GM12878 (cell line): Measurements from ENCODE around the gene EGFL8. TPM values are rescaled to one million over a fixed set of nuclear protein-coding genes. Genes with fewer than 3 reads are reported as not detected.

Source experiments
- ATAC-seq: fragments of 200-7000 bp; cut with Tn5 transposase; 3 replicates; pipeline ENCODE4 v1.9.1; 2020; ENCODE audit warnings: mild to moderate bottlenecking, moderate library complexity
- BruUV-seq: library from RNA; stranded (reverse); fragments of 400-500 nt; replicated peaks from 2 replicates; lab custom pipeline; 2021; lab: Mats Ljungman, UMichigan
- CTCF ChIA-PET: fragments of 300-600 bp; sonication (Branson Sonifier 250); formaldehyde crosslinking; extraction: SDS; loops from one replicate; lab custom pipeline; 2021; ENCODE audit warnings: inconsistent platforms; lab: Yijun Ruan, JAX
- POLR2A ChIA-PET: fragments of 350-600 bp; formaldehyde crosslinking; extraction: SDS; loops from one replicate; lab custom pipeline; 2021; ENCODE audit warnings: inconsistent platforms; lab: Charles Lee
- RAD21 ChIA-PET: fragments of 300-600 bp; sonication (Branson Sonifier 250); formaldehyde crosslinking; loops from one replicate; lab custom pipeline; 2023; ENCODE audit warnings: antibody characterized with exemption; ENCODE audit not compliant: unreplicated experiment; lab: Charles Lee
- SMC1A ChIA-PET: fragments of 300-600 bp; sonication (Branson Sonifier 250); formaldehyde crosslinking; loops from one replicate; lab custom pipeline; 2023; ENCODE audit not compliant: unreplicated experiment, uncharacterized antibody; lab: Charles Lee
- DNase-seq: peaks from one replicate; pipeline ENCODE4 v3.0.0-alpha.2; 2011; ENCODE audit warnings: low read depth, low spot score
- FAIRE-seq: peaks from 3 replicates; lab custom pipeline; 2011; peaks lifted over from hg19 to GRCh38; lab: Jason Lieb, UNC
- H2AFZ ChIP-seq: 2 replicates; pipeline ENCODE4 v1.6.0; 2011; ENCODE audit warnings: low read depth, low read length, control low read depth; ENCODE audit not compliant: control insufficient read depth
- H3K27ac ChIP-seq: 2 replicates; pipeline ENCODE4 v1.5.1; 2011; ENCODE audit warnings: control low read depth; ENCODE audit not compliant: control insufficient read depth, insufficient read depth
- H3K27me3 ChIP-seq, 2 experiments: replicated peaks in 1 of 2; 2 replicates each; pipeline versions ENCODE4 v1.6.0 to v1.6.1; 2011; ENCODE audit warnings: low read length in 1 of 2; ENCODE audit not compliant: control insufficient read depth in 2 of 2, insufficient read depth in 2 of 2
- H3K36me3 ChIP-seq, 2 experiments: 2 replicates each; pipeline ENCODE4 v1.5.1; 2011; ENCODE audit warnings: low read length in 1 of 2; ENCODE audit not compliant: control insufficient read depth in 2 of 2, insufficient read depth in 2 of 2
- H3K4me1 ChIP-seq: 2 replicates; pipeline ENCODE4 v1.6.1; 2011; ENCODE audit warnings: mild to moderate bottlenecking, low read length, moderate library complexity, mixed read lengths; ENCODE audit not compliant: control insufficient read depth, insufficient read depth
- H3K4me2 ChIP-seq: 2 replicates; pipeline ENCODE4 v1.6.0; 2011; ENCODE audit warnings: control low read depth; ENCODE audit not compliant: control insufficient read depth, insufficient read depth
- H3K4me3 ChIP-seq: fragments of 200-600 bp; sonication (generic); 2 replicates; pipeline ENCODE4 v1.5.1; 2016
- H3K79me2 ChIP-seq: 2 replicates; pipeline ENCODE4 v1.6.0; 2011; ENCODE audit warnings: low read length; ENCODE audit not compliant: control insufficient read depth, insufficient read depth
- H3K9ac ChIP-seq: 2 replicates; pipeline ENCODE4 v1.8.0; 2011; ENCODE audit warnings: low read length, control low read depth, mixed read lengths; ENCODE audit not compliant: control insufficient read depth, insufficient read depth
- H3K9me3 ChIP-seq: replicated peaks from 3 replicates; pipeline ENCODE4 v1.5.1; 2011; ENCODE audit warnings: mild to moderate bottlenecking, low read length; ENCODE audit not compliant: control insufficient read depth, insufficient read depth
- H4K20me1 ChIP-seq: 2 replicates; pipeline ENCODE4 v1.6.0; 2011; ENCODE audit not compliant: control insufficient read depth, insufficient read depth
- ASH2L ChIP-seq: fragments of 300-600, 200-600 bp; sonication (generic); IDR thresholded peaks from 2 replicates; pipeline ENCODE4 v1.6.1; 2017; ENCODE audit warnings: low read depth, mild to moderate bottlenecking, borderline replicate concordance
- BRCA1 ChIP-seq: IDR thresholded peaks from 2 replicates; pipeline ENCODE4 v1.6.1; 2011; ENCODE audit warnings: low read depth, low read length, improper control_type of control experiment
- CBFB ChIP-seq: IDR thresholded peaks from 2 replicates; pipeline ENCODE4 v1.6.1; 2016; ENCODE audit warnings: antibody characterized with exemption, low read depth
- DPF2 ChIP-seq: fragments of 450-650 bp; IDR thresholded peaks from 2 replicates; pipeline ENCODE4 v1.6.1; 2017; ENCODE audit warnings: mild to moderate bottlenecking
- ETV6 ChIP-seq, 2 experiments: fragments of 450-650 bp in 1 of 2; IDR thresholded peaks in 1 of 2; conservative IDR thresholded peaks in 1 of 2; 2 replicates each; pipeline ENCODE4 v1.6.1; 2014; ENCODE audit warnings: antibody characterized with exemption in 1 of 2, borderline replicate concordance in 1 of 2, low read depth in 1 of 2, mild to moderate bottlenecking in 1 of 2, moderate library complexity in 1 of 2
- HSF1 ChIP-seq: fragments of 150-350 bp; IDR thresholded peaks from 2 replicates; pipeline ENCODE4 v1.6.1; 2014; ENCODE audit warnings: mild to moderate bottlenecking, low read depth, low read length
- RCOR1 ChIP-seq: conservative IDR thresholded peaks from 2 replicates; pipeline ENCODE4 v1.6.1; 2012; ENCODE audit warnings: low read depth, low read length, improper control_type of control experiment
- TAF1 ChIP-seq: IDR thresholded peaks from 2 replicates; pipeline ENCODE4 v1.6.1; 2011; ENCODE audit warnings: mild to moderate bottlenecking, low read depth, low read length, borderline replicate concordance
- TCF12 ChIP-seq: IDR thresholded peaks from 2 replicates; pipeline ENCODE4 v1.6.1; 2011; ENCODE audit warnings: low read depth, mild to moderate bottlenecking, low read length
- WRNIP1 ChIP-seq: IDR thresholded peaks from 2 replicates; pipeline ENCODE4 v1.6.1; 2011; ENCODE audit warnings: low read depth, low read length, improper control_type of control experiment, borderline replicate concordance
- ZNF207 ChIP-seq: fragments of 450-650 bp; IDR thresholded peaks from 2 replicates; pipeline ENCODE4 v1.6.1; 2014; ENCODE audit warnings: antibody characterized with exemption, mild to moderate bottlenecking, borderline replicate concordance
- WGBS: methylation state at CpG from one replicate; pipeline ENCODE4 v1.1.6; 2016; ENCODE audit warnings: low lambda C conversion rate; ENCODE audit not compliant: insufficient replicate concordance, insufficient coverage; ENCODE audit errors: missing lambda C conversion rate; 5-methylcytosine and 5-hydroxymethylcytosine counted together
- in situ Hi-C: fragments of 300-500 bp; cut with MboI; formaldehyde crosslinking; loops from 9 replicates; pipeline ENCODE4 v1.14.3; 2018; ENCODE audit warnings: mixed read lengths
- intact Hi-C: fragments of 100-400 bp; cut with micrococcal nuclease; formaldehyde crosslinking; loops from one replicate; pipeline ENCODE4 v1.14.2; 2022; ENCODE audit not compliant: unreplicated experiment
- polyA plus RNA-seq, 11 experiments: library from polyadenylated mRNA; depleted of rRNA in 4 of 11; unstranded in 6 of 11; stranded (reverse) in 5 of 11; fragments of >200 nt; fragmentation: Nextera tagmentation in 4 of 11; fragmentation: Illumina TruSeq in 1 of 11; extraction: Ambion mirVana in 4 of 11; extraction: Trizol in 1 of 11; gene quantifications; 1 replicate in 1 of 11; 2 replicates in 10 of 11; pipeline versions ENCODE4 v1.2.1 to v1.2.3, GENCODE V29; 2011 to 2016; ENCODE audit warnings: inconsistent platforms in 2 of 11, missing spikeins in 2 of 11, low read depth in 1 of 11
- total RNA-seq, 4 experiments: library from RNA; depleted of rRNA in 3 of 4; stranded (reverse); fragments of >200 nt in 3 of 4; fragmentation: Illumina TruSeq in 1 of 4; extraction: Trizol in 1 of 4; gene quantifications; 2 replicates each; pipeline versions ENCODE4 v1.2.1 to v1.2.3, GENCODE V29; 2013 to 2021
- TF ChIP-seq, protein P1 (sequence below): fragments of 450-650 bp; IDR thresholded peaks from 2 replicates; pipeline ENCODE4 v1.6.1; 2017; ENCODE audit warnings: borderline replicate concordance

Gene EGFL8
- total and polyA plus RNA-seq, 10 of the 15 experiments (the other 5 are each of a cell fraction or from before 2014, with no cell fraction given): 0.07 to 3.5 (median 1.4) TPM

- TF ChIP-seq HSF1 (no peak), RCOR1 (no peak)
These were observed 2.9 kb downstream of the EGFL8 start (continued) for GRCh38 chr6:32167154-32167760.

- Histone ChIP-seq H3K4me3 (no peak overlapping the region), H3K79me2 (no peaks in the 10 kb centered on the region), H3K27ac (no peak overlapping the region), H3K4me1 (no peaks in the 10 kb centered on the region), H3K4me2 (no peak overlapping the region), H2AFZ (no peak overlapping the region), H3K27me3 (no peaks in the 10 kb centered on the region), H3K9me3 (no peaks in the 10 kb centered on the region), H3K36me3 (peaks cover 0 to 3% of the 10 kb centered on the region in 2 experiments; a peak in 1 of 4 replicates), H4K20me1 (no peaks in the 10 kb centered on the region; the same call in 1 of the 2 replicates)
- ChIA-PET POLR2A (no interaction called here), CTCF (no interaction called here), SMC1A (no interaction called here)
- intact Hi-C loops (no loop called here), in situ Hi-C loops (no loop called here)
- FAIRE-seq: no peak
- no TSS peak for BruUV-seq
- WGBS: 94% methylated on average over 6 of the region's 6 CpGs
- DNase-seq: no peak
- no peak for ATAC-seq
- no peak for TF ChIP-seq TAF1
- no peak for TF ChIP-seq WRNIP1
- TF ChIP-seq BRCA1: no peak
- TF ChIP-seq ASH2L: no peak
- no peak for TF ChIP-seq ETV6 (conservative IDR thresholded peaks at IDR 0.05 in 1 of 2, IDR thresholded peaks at IDR 0.05 in 1 of 2; ENCODE audit: borderline replicate concordance in 1 of 2, low read depth in 1 of 2)
- no peak for TF ChIP-seq ZNF207
- no peak for TF ChIP-seq RCOR1
- TF ChIP-seq, protein P1, sequence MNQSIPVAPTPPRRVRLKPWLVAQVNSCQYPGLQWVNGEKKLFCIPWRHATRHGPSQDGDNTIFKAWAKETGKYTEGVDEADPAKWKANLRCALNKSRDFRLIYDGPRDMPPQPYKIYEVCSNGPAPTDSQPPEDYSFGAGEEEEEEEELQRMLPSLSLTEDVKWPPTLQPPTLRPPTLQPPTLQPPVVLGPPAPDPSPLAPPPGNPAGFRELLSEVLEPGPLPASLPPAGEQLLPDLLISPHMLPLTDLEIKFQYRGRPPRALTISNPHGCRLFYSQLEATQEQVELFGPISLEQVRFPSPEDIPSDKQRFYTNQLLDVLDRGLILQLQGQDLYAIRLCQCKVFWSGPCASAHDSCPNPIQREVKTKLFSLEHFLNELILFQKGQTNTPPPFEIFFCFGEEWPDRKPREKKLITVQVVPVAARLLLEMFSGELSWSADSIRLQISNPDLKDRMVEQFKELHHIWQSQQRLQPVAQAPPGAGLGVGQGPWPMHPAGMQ: no peak
- no peak for TF ChIP-seq DPF2
- no peak for TF ChIP-seq TCF12
- no peak for TF ChIP-seq CBFB
- TF ChIP-seq, all 136 proteins: peak for 0
- RAD21 ChIA-PET: no interaction called here
- H3K9ac ChIP-seq: no peak overlapping the region
These were observed 3.4 kb downstream of the EGFL8 start for GRCh38 chr6:32167761-32168262.
